HG03039 (cell line): Measurements from ENCODE around the gene ANAPC13.

Source experiments
- ATAC-seq: cut with Tn5 transposase; IDR thresholded peaks from one replicate; pipeline ENCODE4 v1.9.1; 2021; ENCODE audit warnings: mild to moderate bottlenecking, moderate library complexity; ENCODE audit not compliant: unreplicated experiment

The ANAPC13 gene

GRCh38 chr3:134485718-134486576, at the start of gene ANAPC13, which contains the start of gene CEP63:
Gene ANAPC13 (minus strand): TSS chr3:134485985. CDS start chr3:134482904, 3,081 bp downstream.
Gene CEP63 (plus strand): TSS chr3:134486057. CDS start chr3:134495321, 9,264 bp downstream.
- ATAC-seq, result peak; percentile 78

- ATAC-seq, result no peak
Observed at GRCh38 chr3:134535186-134535970, 49.6 kb upstream of the ANAPC13 start.

GRCh38 chr3:134533493-134533892, 47.7 kb upstream of the ANAPC13 start:
- ATAC-seq, result no peak

GRCh38 chr3:134527538-134528186, 41.9 kb upstream of the ANAPC13 start:
- ATAC-seq, result no peak

- no peak for ATAC-seq
Observed at GRCh38 chr3:134527037-134527436, 41.3 kb upstream of the ANAPC13 start.

GRCh38 chr3:134526319-134526718, 40.5 kb upstream of the ANAPC13 start:
- ATAC-seq, result no peak

- no peak for ATAC-seq
Observed at GRCh38 chr3:134525293-134525692, 39.5 kb upstream of the ANAPC13 start.

- ATAC-seq, result no peak
Observed at GRCh38 chr3:134522541-134522940, 36.8 kb upstream of the ANAPC13 start.

GRCh38 chr3:134517791-134518190, 32.0 kb upstream of the ANAPC13 start:
- ATAC-seq, result no peak

- ATAC-seq, result no peak
Observed at GRCh38 chr3:134516905-134517304, 31.1 kb upstream of the ANAPC13 start.

GRCh38 chr3:134511500-134511899, 25.7 kb upstream of the ANAPC13 start:
- ATAC-seq, result no peak

- no peak for ATAC-seq
Observed at GRCh38 chr3:134505485-134505884, 19.7 kb upstream of the ANAPC13 start.

GRCh38 chr3:134504132-134504531, 18.3 kb upstream of the ANAPC13 start:
- ATAC-seq, result no peak

- no peak for ATAC-seq
Observed at GRCh38 chr3:134503266-134503665, 17.5 kb upstream of the ANAPC13 start.

GRCh38 chr3:134496471-134497071, 10.8 kb upstream of the ANAPC13 start:
- ATAC-seq, result no peak

- no peak for ATAC-seq
Observed at GRCh38 chr3:134495980-134496379, 10.2 kb upstream of the ANAPC13 start.

GRCh38 chr3:134494495-134494894, 8.7 kb upstream of the ANAPC13 start:
- no peak for ATAC-seq

GRCh38 chr3:134487406-134487805, 1.6 kb upstream of the ANAPC13 start:
- ATAC-seq, result no peak

GRCh38 chr3:134486577-134487041, 824 bp upstream of the ANAPC13 start:
- no peak for ATAC-seq

GRCh38 chr3:134485075-134485717, 589 bp downstream of the ANAPC13 start:
- ATAC-seq, result peak; percentile 3
